ENCODE results near the gene PPP2R2C.

PPP2R2C gene

GRCh38 chr4:6472387-6473263 is at the start of gene PPP2R2C:
PPP2R2C (minus strand) TSS chr4:6472614; CDS start chr4:6472229, 385 bp downstream.
- DNase-seq, result no peak

- DNase-seq, result no peak
These were observed 48.6 kb upstream of the PPP2R2C start for GRCh38 chr4:6520978-6521377.

GRCh38 chr4:6520051-6520636 is 47.7 kb upstream of the PPP2R2C start:
- DNase-seq, result no peak

- no peak for DNase-seq
These were observed 44.8 kb upstream of the PPP2R2C start for GRCh38 chr4:6517171-6517570.

- DNase-seq, result no peak
These were observed 44.3 kb upstream of the PPP2R2C start for GRCh38 chr4:6516762-6517161.

- no peak for DNase-seq
These were observed 43.9 kb upstream of the PPP2R2C start for GRCh38 chr4:6516281-6516680.

GRCh38 chr4:6513678-6514077 is 41.3 kb upstream of the PPP2R2C start:
- DNase-seq, result no peak

GRCh38 chr4:6509587-6509986 is 37.2 kb upstream of the PPP2R2C start:
- no peak for DNase-seq

- no peak for DNase-seq
These were observed 34.9 kb upstream of the PPP2R2C start for GRCh38 chr4:6507345-6507744.

- DNase-seq, result no peak
These were observed 34.3 kb upstream of the PPP2R2C start for GRCh38 chr4:6506616-6507140.

- DNase-seq, result no peak
These were observed 32.6 kb upstream of the PPP2R2C start for GRCh38 chr4:6504900-6505496.

- DNase-seq, result no peak
These were observed 30.5 kb upstream of the PPP2R2C start for GRCh38 chr4:6502747-6503465.

- DNase-seq, result no peak
These were observed 29.7 kb upstream of the PPP2R2C start for GRCh38 chr4:6502147-6502546.

- no peak for DNase-seq
These were observed 28.8 kb upstream of the PPP2R2C start for GRCh38 chr4:6501171-6501570.

GRCh38 chr4:6500481-6501140 is 28.2 kb upstream of the PPP2R2C start:
- no peak for DNase-seq

GRCh38 chr4:6499238-6499600 is 26.8 kb upstream of the PPP2R2C start:
- DNase-seq, result no peak

- DNase-seq, result no peak
These were observed 26.3 kb upstream of the PPP2R2C start for GRCh38 chr4:6498511-6499237.

GRCh38 chr4:6497796-6498195 is 25.4 kb upstream of the PPP2R2C start:
- no peak for DNase-seq

- no peak for DNase-seq
These were observed 23.3 kb upstream of the PPP2R2C start for GRCh38 chr4:6495736-6496135.

- DNase-seq, result no peak
These were observed 22.8 kb upstream of the PPP2R2C start for GRCh38 chr4:6495296-6495590.

GRCh38 chr4:6494431-6495295 is 22.2 kb upstream of the PPP2R2C start:
- DNase-seq, result no peak

All from NCI-H226 (cell line).